ENCODE measurements around the gene GNAT1. TPM values are rescaled to one million over a fixed set of nuclear protein-coding genes. Genes with fewer than 3 reads are reported as not detected.

GNAT1 gene
- total and polyA plus RNA-seq, 2 of the 13 experiments (the other 11 are each of a cell fraction or from before 2014, with no cell fraction given) = 0.15 TPM; not detected in 1

- TF ChIP-seq PCBP2 (optimal IDR thresholded peaks at IDR 0.05; ENCODE audit: low read depth, low read length, poor library complexity, severe bottlenecking) = no peak
- 0 out of 2 replicates have a peak, but pooled peaks have one; percentile 14 for TF ChIP-seq E2F5 (CRISPR knock-in tag; conservative IDR thresholded peaks at IDR 0.05)
- TF ChIP-seq, protein P1, sequence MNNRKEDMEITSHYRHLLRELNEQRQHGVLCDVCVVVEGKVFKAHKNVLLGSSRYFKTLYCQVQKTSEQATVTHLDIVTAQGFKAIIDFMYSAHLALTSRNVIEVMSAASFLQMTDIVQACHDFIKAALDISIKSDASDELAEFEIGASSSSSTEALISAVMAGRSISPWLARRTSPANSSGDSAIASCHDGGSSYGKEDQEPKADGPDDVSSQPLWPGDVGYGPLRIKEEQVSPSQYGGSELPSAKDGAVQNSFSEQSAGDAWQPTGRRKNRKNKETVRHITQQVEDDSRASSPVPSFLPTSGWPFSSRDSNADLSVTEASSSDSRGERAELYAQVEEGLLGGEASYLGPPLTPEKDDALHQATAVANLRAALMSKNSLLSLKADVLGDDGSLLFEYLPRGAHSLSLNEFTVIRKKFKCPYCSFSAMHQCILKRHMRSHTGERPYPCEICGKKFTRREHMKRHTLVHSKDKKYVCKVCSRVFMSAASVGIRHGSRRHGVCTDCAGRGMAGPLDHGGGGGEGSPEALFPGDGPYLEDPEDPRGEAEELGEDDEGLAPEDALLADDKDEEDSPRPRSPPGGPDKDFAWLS (CRISPR knock-in tag; IDR thresholded peaks at IDR 0.05; ENCODE audit: borderline replicate concordance) = 0 out of 2 replicates have a peak, but pooled peaks have one; percentile 73
- TF ChIP-seq, protein P2, sequence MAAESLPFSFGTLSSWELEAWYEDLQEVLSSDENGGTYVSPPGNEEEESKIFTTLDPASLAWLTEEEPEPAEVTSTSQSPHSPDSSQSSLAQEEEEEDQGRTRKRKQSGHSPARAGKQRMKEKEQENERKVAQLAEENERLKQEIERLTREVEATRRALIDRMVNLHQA (CRISPR knock-in tag; IDR thresholded peaks at IDR 0.05) = no peak; the same call in 1 of the 2 replicates
- peak; percentile 80 for TF ChIP-seq JUND (CRISPR knock-in tag; IDR thresholded peaks at IDR 0.05)
- TF ChIP-seq NFIB (CRISPR knock-in tag; IDR thresholded peaks at IDR 0.05; ENCODE audit: borderline replicate concordance) = no peak
- TF ChIP-seq, protein P3, sequence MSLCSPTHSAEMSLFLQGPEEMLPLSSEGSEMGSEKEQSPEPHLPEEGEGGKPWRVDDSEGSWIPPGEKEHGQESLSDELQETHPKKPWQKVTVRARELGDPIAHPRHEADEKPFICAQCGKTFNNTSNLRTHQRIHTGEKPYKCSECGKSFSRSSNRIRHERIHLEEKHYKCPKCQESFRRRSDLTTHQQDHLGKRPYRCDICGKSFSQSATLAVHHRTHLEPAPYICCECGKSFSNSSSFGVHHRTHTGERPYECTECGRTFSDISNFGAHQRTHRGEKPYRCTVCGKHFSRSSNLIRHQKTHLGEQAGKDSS (CRISPR knock-in tag; IDR thresholded peaks at IDR 0.05; ENCODE audit: borderline replicate concordance, low read depth) = peak; percentile 91
- TF ChIP-seq ZFYVE20 (CRISPR knock-in tag; IDR thresholded peaks at IDR 0.05; ENCODE audit: borderline replicate concordance, low read depth) = no peak
- TF ChIP-seq, protein P4, sequence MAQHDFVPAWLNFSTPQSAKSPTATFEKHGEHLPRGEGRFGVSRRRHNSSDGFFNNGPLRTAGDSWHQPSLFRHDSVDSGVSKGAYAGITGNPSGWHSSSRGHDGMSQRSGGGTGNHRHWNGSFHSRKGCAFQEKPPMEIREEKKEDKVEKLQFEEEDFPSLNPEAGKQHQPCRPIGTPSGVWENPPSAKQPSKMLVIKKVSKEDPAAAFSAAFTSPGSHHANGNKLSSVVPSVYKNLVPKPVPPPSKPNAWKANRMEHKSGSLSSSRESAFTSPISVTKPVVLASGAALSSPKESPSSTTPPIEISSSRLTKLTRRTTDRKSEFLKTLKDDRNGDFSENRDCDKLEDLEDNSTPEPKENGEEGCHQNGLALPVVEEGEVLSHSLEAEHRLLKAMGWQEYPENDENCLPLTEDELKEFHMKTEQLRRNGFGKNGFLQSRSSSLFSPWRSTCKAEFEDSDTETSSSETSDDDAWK (CRISPR knock-in tag; IDR thresholded peaks at IDR 0.05) = no peak
- peak; percentile 63 for TF ChIP-seq FOXJ3 (CRISPR knock-in tag; IDR thresholded peaks at IDR 0.05; ENCODE audit: borderline replicate concordance)
- TF ChIP-seq ZNF670 (CRISPR knock-in tag; IDR thresholded peaks at IDR 0.05; ENCODE audit: borderline replicate concordance) = peak; percentile 73; the same call in 1 of the 2 replicates
- TF ChIP-seq RCOR2 (CRISPR knock-in tag; IDR thresholded peaks at IDR 0.05) = peak; percentile 14; the same call in 1 of the 2 replicates
- peak; percentile 46; the same call in 1 of the 2 replicates for TF ChIP-seq PHF20 (CRISPR knock-in tag; IDR thresholded peaks at IDR 0.05)
- TF ChIP-seq ZNF781 (CRISPR knock-in tag; IDR thresholded peaks at IDR 0.05; ENCODE audit: borderline replicate concordance, not compliant biosample characterization) = peak; percentile 99
- TF ChIP-seq ZSCAN9 (CRISPR knock-in tag; IDR thresholded peaks at IDR 0.05; ENCODE audit: borderline replicate concordance) = peak; percentile 36
- peak; percentile 82 for TF ChIP-seq MED8 (CRISPR knock-in tag; IDR thresholded peaks at IDR 0.05; ENCODE audit: insufficient replicate concordance)
- no peak for TF ChIP-seq ZNF841 (CRISPR knock-in tag; IDR thresholded peaks at IDR 0.05; ENCODE audit: borderline replicate concordance)
- peak; percentile 87; the same call in 1 of the 2 replicates for TF ChIP-seq PCBP1 (IDR thresholded peaks at IDR 0.05; ENCODE audit: borderline replicate concordance, low read depth, low read length)
- peak; percentile 61; the same call in 1 of the 2 replicates for TF ChIP-seq ZNF30 (CRISPR knock-in tag; IDR thresholded peaks at IDR 0.05)
- TF ChIP-seq ARNT2 (CRISPR knock-in tag; IDR thresholded peaks at IDR 0.05; ENCODE audit: low read depth) = peak; percentile 75; the same call in 1 of the 2 replicates
- no peak for TF ChIP-seq GMEB2 (CRISPR knock-in tag; IDR thresholded peaks at IDR 0.05; ENCODE audit: low read depth)
These were observed 4.3 kb downstream of the GNAT1 start (continued) for GRCh38 chr3:50195501-50196252.

All from HepG2 (cell line).